Neuronal stem cell (in vitro differentiated cells): ENCODE results near the gene NSUN3.
"Not testable (repeated sequence)": the region's sequence is repeated elsewhere in the genome, so short reads cannot be mapped to it uniquely, and the experiment has no call there.

Experiments used
- DNase-seq: peaks from one replicate; pipeline ENCODE4 v3.0.0-alpha.2; 2013; ENCODE audit warnings: low spot score
- H2AFZ ChIP-seq: one replicate; pipeline ENCODE4 v1.6.1; 2013; ENCODE audit warnings: mild to moderate bottlenecking, low read length, inconsistent platforms
- H2AK5ac ChIP-seq: 2 replicates; pipeline ENCODE4 v1.6.1; 2013; ENCODE audit warnings: low read depth, mild to moderate bottlenecking, inconsistent platforms, low read length, moderate library complexity, mixed read lengths
- H2BK120ac ChIP-seq: 2 replicates; pipeline ENCODE4 v1.6.1; 2013; ENCODE audit warnings: low read depth, mild to moderate bottlenecking, inconsistent platforms, low read length, moderate library complexity, mixed read lengths
- H2BK12ac ChIP-seq: one replicate; pipeline ENCODE4 v1.6.1; 2013; ENCODE audit warnings: low read length, inconsistent platforms
- H2BK15ac ChIP-seq: 2 replicates; pipeline ENCODE4 v1.6.1; 2013; ENCODE audit warnings: mild to moderate bottlenecking, low read length, inconsistent platforms, mixed read lengths
- H2BK5ac ChIP-seq: one replicate; pipeline ENCODE4 v1.6.1; 2013; ENCODE audit warnings: inconsistent platforms, mild to moderate bottlenecking, low read length, moderate library complexity
- H3K14ac ChIP-seq: one replicate; pipeline ENCODE4 v1.6.1; 2013; ENCODE audit warnings: low read length, inconsistent platforms
- H3K18ac ChIP-seq: 2 replicates; pipeline ENCODE4 v1.6.1; 2013; ENCODE audit warnings: low read length, inconsistent platforms
- H3K23ac ChIP-seq: 2 replicates; pipeline ENCODE4 v1.6.1; 2013; ENCODE audit warnings: low read depth, mild to moderate bottlenecking, mixed read lengths, low read length, inconsistent platforms; ENCODE audit not compliant: poor library complexity
- H3K27ac ChIP-seq: replicated peaks from 3 replicates; pipeline ENCODE4 v1.5.1; 2013; ENCODE audit warnings: low read length, inconsistent platforms
- H3K27me3 ChIP-seq, 3 experiments: 2 replicates each; pipeline ENCODE4 v1.6.1; 2013; ENCODE audit warnings: low read length in 3 of 3, mild to moderate bottlenecking in 2 of 3, inconsistent platforms in 1 of 3, low read depth in 1 of 3, mixed read lengths in 1 of 3, moderate library complexity in 1 of 3; ENCODE audit not compliant: control insufficient read depth in 3 of 3, insufficient read depth in 3 of 3
- H3K36me3 ChIP-seq, 2 donors: replicated peaks in 1 of 2; 2 replicates each; pipeline ENCODE4 v1.6.1; 2013; ENCODE audit warnings: low read length in 2 of 2; ENCODE audit not compliant: control insufficient read depth in 2 of 2, insufficient read depth in 2 of 2
- H3K4ac ChIP-seq: 2 replicates; pipeline ENCODE4 v1.6.1; 2013; ENCODE audit warnings: inconsistent platforms, mild to moderate bottlenecking, low read length, moderate library complexity
- H3K4me1 ChIP-seq, 2 donors: 1 replicate in 1 of 2; 2 replicates in 1 of 2; pipeline ENCODE4 v1.6.1; 2013; ENCODE audit warnings: low read length in 2 of 2, low read depth in 1 of 2; ENCODE audit not compliant: control insufficient read depth in 2 of 2, insufficient read depth in 1 of 2
- H3K4me2 ChIP-seq: one replicate; pipeline ENCODE4 v1.6.1; 2013; ENCODE audit warnings: mild to moderate bottlenecking, low read length, inconsistent platforms; ENCODE audit not compliant: insufficient read depth, poor library complexity, severe bottlenecking
- H3K4me3 ChIP-seq, 2 donors: 2 replicates each; pipeline ENCODE4 v1.5.1; 2013; ENCODE audit warnings: low read length in 2 of 2, mild to moderate bottlenecking in 2 of 2, inconsistent platforms in 1 of 2, moderate library complexity in 1 of 2
- H3K79me1 ChIP-seq: one replicate; pipeline ENCODE4 v1.6.1; 2013; ENCODE audit warnings: low read depth, mild to moderate bottlenecking, inconsistent platforms, low read length, moderate library complexity
- H3K9ac ChIP-seq: one replicate; pipeline ENCODE4 v1.6.1; 2013; ENCODE audit warnings: mild to moderate bottlenecking, low read depth, low read length, inconsistent platforms; ENCODE audit not compliant: poor library complexity
- H3K9me3 ChIP-seq, 2 donors: replicated peaks in 1 of 2; 2 replicates each; pipeline versions ENCODE3 to v1.6.1; 2013; ENCODE audit warnings: low read length in 2 of 2, mild to moderate bottlenecking in 2 of 2, inconsistent platforms in 1 of 2, low read depth in 1 of 2, mixed read lengths in 1 of 2, moderate library complexity in 1 of 2; ENCODE audit not compliant: control insufficient read depth in 2 of 2, insufficient read depth in 1 of 2
- H4K8ac ChIP-seq: one replicate; pipeline ENCODE4 v1.6.1; 2013; ENCODE audit warnings: low read depth, mild to moderate bottlenecking, inconsistent platforms, low read length, moderate library complexity
- H4K91ac ChIP-seq: one replicate; pipeline ENCODE4 v1.6.1; 2013; ENCODE audit warnings: low read length, low read depth, mild to moderate bottlenecking, inconsistent platforms; ENCODE audit not compliant: poor library complexity
- WGBS, 2 donors: extraction: QIAGEN DNeasy Blood & Tissue Kit; methylation state at CpG; one replicate each; pipeline ENCODE4 v1.1.7; 2013; ENCODE audit warnings: missing lambda C conversion rate in 2 of 2, mixed read lengths in 1 of 2; ENCODE audit not compliant: insufficient read length in 2 of 2, insufficient replicate concordance in 1 of 2; ENCODE audit errors: extremely low coverage in 2 of 2; 5-methylcytosine and 5-hydroxymethylcytosine counted together

Gene NSUN3

GRCh38 chr3:94043285-94043684 lies 19.6 kb upstream of the NSUN3 start:
- no CpG with 5 or more reads among the region's 1 CpG for WGBS, 2 donors
- H3K4me3 ChIP-seq, result no peak overlapping the region

DNA sequence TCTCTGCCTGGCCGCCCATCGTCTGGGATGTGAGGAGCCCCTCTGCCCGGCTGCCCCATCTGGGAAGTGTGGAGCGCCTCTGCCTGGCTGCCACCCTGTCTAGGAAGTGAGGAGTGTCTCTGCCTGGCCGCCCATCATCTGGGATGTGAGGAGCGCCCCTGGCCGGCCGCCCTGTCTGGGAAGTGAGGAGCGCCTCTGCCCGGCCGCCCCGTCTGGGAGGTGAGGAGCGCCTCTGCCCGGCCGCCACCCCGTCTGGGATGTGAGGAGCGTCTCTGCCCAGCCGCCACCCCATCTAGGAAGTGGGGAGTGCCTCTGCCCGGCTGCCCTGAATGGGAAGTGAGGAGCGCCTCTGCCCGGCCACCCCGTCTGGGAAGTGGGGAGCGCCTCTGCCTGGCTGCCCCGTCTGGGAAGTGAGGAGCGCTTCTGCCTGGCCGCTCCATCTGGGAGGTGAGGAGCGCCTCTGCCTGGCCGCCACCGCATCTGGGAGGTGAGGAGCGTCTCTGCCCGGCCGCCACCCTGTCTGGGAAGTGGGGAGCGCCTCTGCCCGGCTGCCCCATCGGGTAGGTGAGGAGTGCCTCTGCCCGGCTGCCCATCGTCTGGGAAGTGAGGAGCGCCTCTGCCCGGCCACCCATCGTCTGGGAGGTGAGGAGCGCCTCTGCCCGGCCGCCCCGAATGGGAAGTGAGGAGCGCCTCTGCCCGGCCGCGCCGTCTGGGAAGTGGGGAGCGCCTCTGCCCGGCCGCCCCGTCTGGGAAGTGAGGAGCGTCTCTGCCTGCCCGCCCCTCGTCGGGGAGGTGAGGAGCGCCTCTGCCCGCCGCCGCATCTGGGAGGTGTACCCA lies 18.5 kb upstream of the NSUN3 start:
- not testable (repeated sequence) for H2AK5ac ChIP-seq, H3K27me3 ChIP-seq, H3K14ac ChIP-seq, H3K79me1 ChIP-seq, H2BK5ac ChIP-seq, H4K8ac ChIP-seq, H3K18ac ChIP-seq, H3K4ac ChIP-seq, H2BK15ac ChIP-seq, H2BK120ac ChIP-seq, H3K4me1 ChIP-seq, H3K4me3 ChIP-seq, H3K27ac ChIP-seq, H3K9ac ChIP-seq, H3K23ac ChIP-seq, H2BK12ac ChIP-seq, H2AFZ ChIP-seq, H4K91ac ChIP-seq, DNase-seq, H3K9me3 ChIP-seq, H3K4me2 ChIP-seq
- peaks cover 0 to 54% of the 10 kb centered on the region in 2 donors for H3K36me3 ChIP-seq
- no CpG with 5 or more reads among the region's 61 CpGs for WGBS, 2 donors

More at GRCh38 chr3:94043285-94043684, 19.6 kb upstream of the NSUN3 start:
- H4K91ac ChIP-seq, result no peak overlapping the region
- H3K27me3 ChIP-seq, result no peaks in the 10 kb centered on the region
- H3K9ac ChIP-seq, result no peak overlapping the region
- no peaks in the 10 kb centered on the region for H3K4me1 ChIP-seq
- peaks cover 0 to 7% of the 10 kb centered on the region in 2 donors for H3K9me3 ChIP-seq
- no peak overlapping the region for H2BK15ac ChIP-seq
- no peak overlapping the region for H3K23ac ChIP-seq
- no peak overlapping the region for H2BK12ac ChIP-seq
- no peak overlapping the region for H3K27ac ChIP-seq
- no peak overlapping the region for H3K18ac ChIP-seq
- H4K8ac ChIP-seq, result no peak overlapping the region
- H3K4ac ChIP-seq, result no peak overlapping the region
- H3K14ac ChIP-seq, result no peak overlapping the region
- peaks cover 0 to 46% of the 10 kb centered on the region in 2 donors for H3K36me3 ChIP-seq
- DNase-seq, result no peak
- H3K79me1 ChIP-seq, result no peaks in the 10 kb centered on the region
- H2AK5ac ChIP-seq, result no peak overlapping the region
- H2BK5ac ChIP-seq, result no peak overlapping the region
- no peak overlapping the region for H3K4me2 ChIP-seq
- no peak overlapping the region for H2AFZ ChIP-seq
- H2BK120ac ChIP-seq, result no peak overlapping the region

- Histone ChIP-seq H2BK15ac (no peak overlapping the region), H3K9ac (no peak overlapping the region), H3K79me1 (no peaks in the 10 kb centered on the region), H3K27ac (no peak overlapping the region), H3K27me3 (no peaks in the 10 kb centered on the region), H4K91ac (no peak overlapping the region), H2BK120ac (no peak overlapping the region), H2AK5ac (no peak overlapping the region), H3K4me3 (no peak overlapping the region), H3K36me3 (peaks cover 0 to 58% of the 10 kb centered on the region in 2 donors), H3K4me2 (no peak overlapping the region), H3K18ac (no peak overlapping the region), H4K8ac (no peak overlapping the region), H2BK5ac (no peak overlapping the region), H3K23ac (no peak overlapping the region), H3K4ac (no peak overlapping the region), H2AFZ (no peak overlapping the region), H3K9me3 (peaks cover 0 to 7% of the 10 kb centered on the region in 2 donors), H3K4me1 (no peaks in the 10 kb centered on the region), H2BK12ac (no peak overlapping the region), H3K14ac (no peak overlapping the region)
- DNase-seq, result no peak
- WGBS, 2 donors, result no CpG with 5 or more reads among the region's 2 CpGs
These were observed 16.3 kb upstream of the NSUN3 start for GRCh38 chr3:94046533-94046932.

- Histone ChIP-seq H2AK5ac (no peak overlapping the region), H4K8ac (no peak overlapping the region), H2BK12ac (no peak overlapping the region), H3K9ac (no peak overlapping the region), H3K14ac (no peak overlapping the region), H3K4me2 (no peak overlapping the region), H3K27ac (no peak overlapping the region), H4K91ac (no peak overlapping the region), H3K4me3 (no peak overlapping the region), H2AFZ (no peak overlapping the region), H3K9me3 (no peaks in the 10 kb centered on the region), H3K36me3 (peaks cover 0 to 72% of the 10 kb centered on the region in 2 donors), H3K23ac (no peak overlapping the region), H3K27me3 (no peaks in the 10 kb centered on the region), H2BK15ac (no peak overlapping the region), H3K4ac (no peak overlapping the region), H3K4me1 (no peaks in the 10 kb centered on the region), H3K18ac (no peak overlapping the region), H3K79me1 (no peaks in the 10 kb centered on the region), H2BK120ac (no peak overlapping the region), H2BK5ac (no peak overlapping the region)
- no peak for DNase-seq
- no CpG with 5 or more reads among the region's 2 CpGs for WGBS, 2 donors
These were observed 13.6 kb upstream of the NSUN3 start for GRCh38 chr3:94049267-94049666.
